Endothelial cell (in vitro differentiated cells): ENCODE results near the gene BTN1A1. TPM values are rescaled to one million over a fixed set of nuclear protein-coding genes. Genes with fewer than 3 reads are reported as not detected.

Experiments
- DNase-seq: peaks from one replicate; pipeline ENCODE4 v3.0.0; 2021; ENCODE audit warnings: low spot score
- H3K27ac Mint-ChIP-seq: one replicate; pipeline ENCODE4 v1.8.0; 2021; ENCODE audit warnings: mixed read lengths, inconsistent platforms; ENCODE audit not compliant: unreplicated experiment
- H3K27me3 Mint-ChIP-seq: one replicate; pipeline ENCODE4 v1.8.0; 2021; ENCODE audit warnings: mild to moderate bottlenecking, moderate library complexity, mixed read lengths, inconsistent platforms; ENCODE audit not compliant: unreplicated experiment
- H3K36me3 Mint-ChIP-seq: one replicate; pipeline ENCODE4 v1.8.0; 2021; ENCODE audit warnings: mild to moderate bottlenecking, low read depth, mixed read lengths, inconsistent platforms; ENCODE audit not compliant: unreplicated experiment
- H3K4me1 Mint-ChIP-seq: one replicate; pipeline ENCODE4 v1.8.0; 2021; ENCODE audit warnings: mild to moderate bottlenecking, mixed read lengths, inconsistent platforms; ENCODE audit not compliant: unreplicated experiment
- H3K4me3 Mint-ChIP-seq: one replicate; pipeline ENCODE4 v1.8.0; 2021; ENCODE audit warnings: mild to moderate bottlenecking, mixed read lengths, inconsistent platforms; ENCODE audit not compliant: unreplicated experiment
- H3K9me3 Mint-ChIP-seq: one replicate; pipeline ENCODE4 v1.8.0; 2021; ENCODE audit warnings: mixed read lengths, inconsistent platforms; ENCODE audit not compliant: unreplicated experiment
- CTCF ChIP-seq: fragments of 200-600 bp; sonication (generic); IDR thresholded peaks from one replicate; pipeline ENCODE4 v1.5.0; 2021; ENCODE audit warnings: antibody characterized with exemption; ENCODE audit not compliant: unreplicated experiment
- total RNA-seq: library from RNA; stranded (reverse); fragmentation: NEBNext Ultra II Directional; extraction: Animal tissue kit (Norgen Biotek cat#: 25700); gene quantifications from one replicate; pipeline ENCODE4 v1.2.1, GENCODE V29; 2021; ENCODE audit not compliant: unreplicated experiment

Gene BTN1A1
- total RNA-seq, 1 donor from 2014 or later = 1.4 TPM

- no peak overlapping the region for H3K27ac Mint-ChIP-seq
These were observed 13.7 kb upstream of the BTN1A1 start for GRCh38 chr6:26486358-26486757.

GRCh38 chr6:26487466-26487865 lies 12.6 kb upstream of the BTN1A1 start:
- H3K27ac Mint-ChIP-seq = no peak overlapping the region
- no peak for TF ChIP-seq CTCF
- no peaks in the 10 kb centered on the region for H3K27me3 Mint-ChIP-seq
- H3K4me3 Mint-ChIP-seq = no peak overlapping the region
- no peaks in the 10 kb centered on the region for H3K36me3 Mint-ChIP-seq
- H3K4me1 Mint-ChIP-seq = no peaks in the 10 kb centered on the region
- no peak for DNase-seq
- no peaks in the 10 kb centered on the region for H3K9me3 Mint-ChIP-seq

More at GRCh38 chr6:26486358-26486757, 13.7 kb upstream of the BTN1A1 start:
- Mint-ChIP-seq H3K27me3 (no peaks in the 10 kb centered on the region), H3K9me3 (no peaks in the 10 kb centered on the region), H3K36me3 (no peaks in the 10 kb centered on the region), H3K4me1 (no peaks in the 10 kb centered on the region), H3K4me3 (no peak overlapping the region)
- DNase-seq = no peak
- no peak for TF ChIP-seq CTCF

GRCh38 chr6:26489996-26490964 lies 9.8 kb upstream of the BTN1A1 start:
- Mint-ChIP-seq H3K4me1 (no peaks in the 10 kb centered on the region), H3K36me3 (no peaks in the 10 kb centered on the region), H3K27ac (no peak overlapping the region), H3K4me3 (no peak overlapping the region), H3K27me3 (no peaks in the 10 kb centered on the region), H3K9me3 (no peaks in the 10 kb centered on the region)
- TF ChIP-seq CTCF = no peak
- DNase-seq = no peak

GRCh38 chr6:26491604-26492003 lies 8.5 kb upstream of the BTN1A1 start:
- no peaks in the 10 kb centered on the region for H3K9me3 Mint-ChIP-seq
- no peak for DNase-seq
- no peaks in the 10 kb centered on the region for H3K4me1 Mint-ChIP-seq
- H3K4me3 Mint-ChIP-seq = no peak overlapping the region
- no peaks in the 10 kb centered on the region for H3K36me3 Mint-ChIP-seq
- no peaks in the 10 kb centered on the region for H3K27me3 Mint-ChIP-seq
- TF ChIP-seq CTCF = no peak
- no peak overlapping the region for H3K27ac Mint-ChIP-seq

- TF ChIP-seq CTCF = no peak
These were observed 6.8 kb upstream of the BTN1A1 start for GRCh38 chr6:26493258-26493657.

More at GRCh38 chr6:26493258-26493657, 6.8 kb upstream of the BTN1A1 start:
- Mint-ChIP-seq H3K9me3 (no peaks in the 10 kb centered on the region), H3K4me3 (no peak overlapping the region), H3K4me1 (peaks cover 3% of the 10 kb centered on the region), H3K27me3 (no peaks in the 10 kb centered on the region), H3K36me3 (no peaks in the 10 kb centered on the region), H3K27ac (no peak overlapping the region)
- no peak for DNase-seq
